ENCODE measurements around the gene FAM136A.

GRCh38 chr2:70349921-70350685, 48.2 kb upstream of the FAM136A start:
- TF ChIP-seq, protein P1, sequence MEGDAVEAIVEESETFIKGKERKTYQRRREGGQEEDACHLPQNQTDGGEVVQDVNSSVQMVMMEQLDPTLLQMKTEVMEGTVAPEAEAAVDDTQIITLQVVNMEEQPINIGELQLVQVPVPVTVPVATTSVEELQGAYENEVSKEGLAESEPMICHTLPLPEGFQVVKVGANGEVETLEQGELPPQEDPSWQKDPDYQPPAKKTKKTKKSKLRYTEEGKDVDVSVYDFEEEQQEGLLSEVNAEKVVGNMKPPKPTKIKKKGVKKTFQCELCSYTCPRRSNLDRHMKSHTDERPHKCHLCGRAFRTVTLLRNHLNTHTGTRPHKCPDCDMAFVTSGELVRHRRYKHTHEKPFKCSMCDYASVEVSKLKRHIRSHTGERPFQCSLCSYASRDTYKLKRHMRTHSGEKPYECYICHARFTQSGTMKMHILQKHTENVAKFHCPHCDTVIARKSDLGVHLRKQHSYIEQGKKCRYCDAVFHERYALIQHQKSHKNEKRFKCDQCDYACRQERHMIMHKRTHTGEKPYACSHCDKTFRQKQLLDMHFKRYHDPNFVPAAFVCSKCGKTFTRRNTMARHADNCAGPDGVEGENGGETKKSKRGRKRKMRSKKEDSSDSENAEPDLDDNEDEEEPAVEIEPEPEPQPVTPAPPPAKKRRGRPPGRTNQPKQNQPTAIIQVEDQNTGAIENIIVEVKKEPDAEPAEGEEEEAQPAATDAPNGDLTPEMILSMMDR (IDR thresholded peaks at IDR 0.05 in 2 of 3, conservative IDR thresholded peaks at IDR 0.05 in 1 of 3; ENCODE audit: control insufficient read depth in 2 of 3, extremely low read depth in 1 of 3, insufficient read depth in 1 of 3, low read depth in 3 of 3, low read length in 3 of 3), result no peak
- TF ChIP-seq NBN (IDR thresholded peaks at IDR 0.05) (no peak), NFIC (IDR thresholded peaks at IDR 0.05; ENCODE audit: low read depth, low read length) (no peak), TBL1XR1 (IDR thresholded peaks at IDR 0.05; ENCODE audit: low read depth, low read length) (no peak), HSF1 (IDR thresholded peaks at IDR 0.05; ENCODE audit: low read depth, low read length) (no peak), RAD21 (IDR thresholded peaks at IDR 0.05; ENCODE audit: insufficient read depth, low read depth, low read length) (no peak), STAT1 (conservative IDR thresholded peaks at IDR 0.05) (no peak), CHD2 (IDR thresholded peaks at IDR 0.05; ENCODE audit: borderline replicate concordance, low read depth, low read length) (no peak), CHD1 (IDR thresholded peaks at IDR 0.05; ENCODE audit: low read depth, low read length) (no peak), KLF5 (IDR thresholded peaks at IDR 0.05; ENCODE audit: partially characterized antibody) (no peak), PAX5 (IDR thresholded peaks at IDR 0.05; ENCODE audit: borderline replicate concordance, low read depth, low read length) (no peak), POLR2A (IDR thresholded peaks at IDR 0.05; ENCODE audit: low read depth, low read length) (no peak), SREBF2 (IDR thresholded peaks at IDR 0.05; ENCODE audit: low read length) (no peak)
